Activated B cell treated with CpG ODN at 0.5 μM for 24 hours (primary cell): ENCODE results near the gene FOXJ3. TPM values are rescaled to one million over a fixed set of nuclear protein-coding genes. Genes with fewer than 3 reads are reported as not detected.
A peak's percentile ranks its signal among the peaks of the same experiment; 100 is the strongest.

Experiments used
- ATAC-seq: fragments of 200-7000 bp; cut with Tn5 transposase; one replicate; pipeline ENCODE4 v1.10.0; 2021; ENCODE audit warnings: low read depth, mild to moderate bottlenecking, moderate library complexity
- CTCF ChIA-PET: fragments of 350-600 bp; sonication (Branson Sonifier 250); formaldehyde crosslinking; loops from one replicate; lab custom pipeline; 2021; ENCODE audit warnings: antibody characterized with exemption; lab: Charles Lee
- POLR2A ChIA-PET: fragments of 350-600 bp; sonication (Branson Sonifier 250); formaldehyde crosslinking; loops from one replicate; lab custom pipeline; 2021; ENCODE audit warnings: antibody characterized with exemption; lab: Charles Lee
- DNase-seq: peaks from one replicate; pipeline ENCODE4 v3.0.0; 2022
- H3K27ac Mint-ChIP-seq: one replicate; pipeline ENCODE4 v1.8.0; 2020; ENCODE audit warnings: mixed read lengths
- H3K27me3 Mint-ChIP-seq: one replicate; pipeline ENCODE4 v1.8.0; 2021; ENCODE audit warnings: mixed read lengths
- H3K36me3 Mint-ChIP-seq: one replicate; pipeline ENCODE4 v1.8.0; 2021; ENCODE audit warnings: low read depth, mixed read lengths
- H3K4me1 Mint-ChIP-seq: one replicate; pipeline ENCODE4 v1.8.0; 2021; ENCODE audit warnings: mixed read lengths
- H3K4me3 Mint-ChIP-seq: one replicate; pipeline ENCODE4 v1.8.0; 2020; ENCODE audit warnings: mild to moderate bottlenecking, mixed read lengths
- H3K9me3 Mint-ChIP-seq: one replicate; pipeline ENCODE4 v1.8.0; 2020; ENCODE audit warnings: mixed read lengths
- CTCF ChIP-seq: fragments of 200-600 bp; IDR thresholded peaks from one replicate; pipeline ENCODE4 v1.8.0; 2022; ENCODE audit warnings: antibody characterized with exemption, mild to moderate bottlenecking
- intact Hi-C: fragments of 100-400 bp; cut with micrococcal nuclease; formaldehyde crosslinking; loops from one replicate; pipeline ENCODE4 v1.15.1; 2024
- total RNA-seq: library from RNA; stranded (reverse); gene quantifications from 2 replicates; pipeline ENCODE4 v1.2.3, GENCODE V29; 2022

The FOXJ3 gene
- total RNA-seq, 1 donor from 2014 or later: 63.9 TPM

GRCh38 chr1:42348498-42348897, 13.5 kb upstream of the FOXJ3 start:
- CTCF ChIA-PET: no interaction called here
- Mint-ChIP-seq H3K27ac (no peak overlapping the region), H3K4me1 (no peaks in the 10 kb centered on the region), H3K4me3 (no peak overlapping the region), H3K27me3 (peaks cover 22% of the 10 kb centered on the region), H3K36me3 (no peaks in the 10 kb centered on the region), H3K9me3 (no peaks in the 10 kb centered on the region)
- POLR2A ChIA-PET: no interaction called here
- intact Hi-C loops: no loop called here
- no peak for TF ChIP-seq CTCF
- DNase-seq (no peak), ATAC-seq (no peak)

- H3K27ac Mint-ChIP-seq: no peak overlapping the region
- no peaks in the 10 kb centered on the region for H3K36me3 Mint-ChIP-seq
- TF ChIP-seq CTCF: no peak
- peaks cover 7% of the 10 kb centered on the region for H3K27me3 Mint-ChIP-seq
- ChIA-PET CTCF (interaction anchor here (0.7 kb wide), 1 partner anchor 25 kb away, joined by 3 read pairs; no protein-coding TSS in a partner anchor), POLR2A (no interaction called here)
- H3K9me3 Mint-ChIP-seq: no peaks in the 10 kb centered on the region
- H3K4me1 Mint-ChIP-seq: no peaks in the 10 kb centered on the region
- no peak overlapping the region for H3K4me3 Mint-ChIP-seq
- DNase-seq (no peak), ATAC-seq (no peak)
- intact Hi-C loops: no loop called here
Observed at GRCh38 chr1:42343049-42343448, 8.0 kb upstream of the FOXJ3 start.

- no peak overlapping the region for H3K4me3 Mint-ChIP-seq
Observed at GRCh38 chr1:42340901-42341300, 5.9 kb upstream of the FOXJ3 start.

GRCh38 chr1:42340093-42340492, 5.1 kb upstream of the FOXJ3 start:
- CTCF ChIA-PET: no interaction called here
- no peaks in the 10 kb centered on the region for H3K27me3 Mint-ChIP-seq
- DNase-seq: no peak
- no peak overlapping the region for H3K4me3 Mint-ChIP-seq
- no peaks in the 10 kb centered on the region for H3K36me3 Mint-ChIP-seq
- intact Hi-C loops: no loop called here
- POLR2A ChIA-PET: interaction anchor here (0.5 kb wide), 1 partner anchor 17 kb away, joined by 4 read pairs; no protein-coding TSS in a partner anchor
- no peaks in the 10 kb centered on the region for H3K9me3 Mint-ChIP-seq
- no peak for ATAC-seq
- no peak overlapping the region for H3K27ac Mint-ChIP-seq
- TF ChIP-seq CTCF: no peak
- peaks cover 9% of the 10 kb centered on the region for H3K4me1 Mint-ChIP-seq

More at GRCh38 chr1:42340901-42341300, 5.9 kb upstream of the FOXJ3 start:
- no peak for DNase-seq
- Mint-ChIP-seq H3K27ac (no peak overlapping the region), H3K4me1 (peaks cover 6% of the 10 kb centered on the region), H3K27me3 (peaks cover 3% of the 10 kb centered on the region), H3K9me3 (no peaks in the 10 kb centered on the region), H3K36me3 (no peaks in the 10 kb centered on the region)
- CTCF ChIA-PET: no interaction called here
- POLR2A ChIA-PET: no interaction called here
- intact Hi-C loops: no loop called here
- no peak for TF ChIP-seq CTCF
- ATAC-seq: no peak

- intact Hi-C loops: loop anchor here (5.0 to 10.0 kb wide), 2 partner anchors 320 to 1638 kb away; partner anchors contain the start of genes ATP6V0B, B4GALT2, DPH2 and PPIH
- ChIA-PET CTCF (no interaction called here), POLR2A (no interaction called here)
- no peak for TF ChIP-seq CTCF
- no peaks in the 10 kb centered on the region for H3K9me3 Mint-ChIP-seq
- no peaks in the 10 kb centered on the region for H3K27me3 Mint-ChIP-seq
- H3K27ac Mint-ChIP-seq: no peak overlapping the region
- DNase-seq: no peak
- peaks cover 30% of the 10 kb centered on the region for H3K4me1 Mint-ChIP-seq
- peak overlapping the region; percentile 45 for H3K4me3 Mint-ChIP-seq
- no peak for ATAC-seq
- peaks cover 2% of the 10 kb centered on the region for H3K36me3 Mint-ChIP-seq
Observed at GRCh38 chr1:42336978-42337377, 1.9 kb upstream of the FOXJ3 start.
